OCI-LY7 (cell line): ENCODE data around the gene A2M. TPM values are rescaled to one million over a fixed set of nuclear protein-coding genes. Genes with fewer than 3 reads are reported as not detected.

Source experiments
- BruUV-seq: library from RNA; stranded (reverse); fragments of 400-500 nt; replicated peaks from 2 replicates; lab custom pipeline; 2021; lab: Mats Ljungman, UMichigan
- CTCF ChIA-PET: fragments of 300-600 bp; sonication (Branson Sonifier 250); formaldehyde crosslinking; loops from one replicate; lab custom pipeline; 2022; ENCODE audit warnings: antibody characterized with exemption; ENCODE audit not compliant: unreplicated experiment; lab: Charles Lee
- POLR2A ChIA-PET: fragments of 300-600 bp; sonication (Branson Sonifier 250); formaldehyde crosslinking; loops from one replicate; lab custom pipeline; 2022; ENCODE audit warnings: antibody characterized with exemption; lab: Charles Lee
- DNase-seq: peaks from one replicate; pipeline ENCODE4 v3.0.0-alpha.2; 2015; ENCODE audit warnings: low spot score
- H2AFZ ChIP-seq: fragments of 200-600 bp; sonication (generic), shearing (Covaris generic); 2 replicates; pipeline ENCODE4 v1.6.1; 2014; ENCODE audit warnings: mild to moderate bottlenecking, antibody characterized with exemption, low read length, moderate library complexity
- H3K27ac ChIP-seq: fragments of 200-600 bp; sonication (generic); 2 replicates; pipeline ENCODE4 v1.5.1; 2014; ENCODE audit warnings: mixed run types, low read depth, mild to moderate bottlenecking, moderate library complexity, low read length, inconsistent platforms; ENCODE audit not compliant: poor library complexity, severe bottlenecking
- H3K36me3 ChIP-seq: fragments of 200-600 bp; sonication (generic); 2 replicates; pipeline ENCODE4 v1.6.1; 2014; ENCODE audit warnings: mild to moderate bottlenecking, antibody characterized with exemption, low read length, moderate library complexity, mixed read lengths; ENCODE audit not compliant: insufficient read depth
- H3K4me1 ChIP-seq: fragments of 200-600 bp; sonication (generic); 2 replicates; pipeline ENCODE4 v1.5.1; 2014; ENCODE audit warnings: mild to moderate bottlenecking, low read length; ENCODE audit not compliant: insufficient read depth, poor library complexity, severe bottlenecking
- H3K4me2 ChIP-seq: fragments of 200-600 bp; sonication (generic); 2 replicates; pipeline ENCODE4 v1.6.1; 2014; ENCODE audit warnings: mild to moderate bottlenecking, low read length
- H3K4me3 ChIP-seq: fragments of 200-600 bp; sonication (generic); 2 replicates; pipeline ENCODE4 v1.5.1; 2014; ENCODE audit warnings: mild to moderate bottlenecking, low read depth, low read length; ENCODE audit not compliant: poor library complexity, severe bottlenecking
- H3K79me2 ChIP-seq: fragments of 200-600 bp; sonication (generic); 2 replicates; pipeline ENCODE4 v1.6.1; 2016; ENCODE audit warnings: low read depth, mild to moderate bottlenecking, low read length, moderate library complexity, mixed read lengths; ENCODE audit not compliant: insufficient read depth
- H3K9me2 ChIP-seq: fragments of 200-600 bp; sonication (generic); 2 replicates; pipeline ENCODE4 v1.6.1; 2016; ENCODE audit warnings: mild to moderate bottlenecking, low read length, mixed read lengths; ENCODE audit not compliant: insufficient read depth
- H3K9me3 ChIP-seq: fragments of 200-600 bp; sonication (generic); 2 replicates; pipeline ENCODE4 v1.6.1; 2014; ENCODE audit warnings: mild to moderate bottlenecking, mixed run types, low read length, mixed read lengths
- H4K20me1 ChIP-seq: fragments of 200-600 bp; sonication (generic); 2 replicates; pipeline ENCODE4 v1.6.1; 2014; ENCODE audit warnings: mild to moderate bottlenecking, antibody characterized with exemption, low read length, moderate library complexity, mixed read lengths; ENCODE audit not compliant: insufficient read depth
- EZH2phosphoT487 ChIP-seq: fragments of 200-600 bp; sonication (generic); IDR thresholded peaks from 2 replicates; pipeline ENCODE4 v1.6.1; 2018; ENCODE audit warnings: low read depth, borderline replicate concordance, mild to moderate bottlenecking, mixed run types, antibody characterized with exemption, low read length, moderate library complexity, mixed read lengths
- intact Hi-C: fragments of 100-400 bp; cut with micrococcal nuclease; formaldehyde crosslinking; loops from one replicate; pipeline ENCODE4 v1.10.0; 2022; ENCODE audit not compliant: unreplicated experiment
- total RNA-seq, 2 experiments: library from RNA; depleted of rRNA in 1 of 2; stranded (reverse); fragments of >200 nt in 1 of 2; shearing (Covaris generic) in 1 of 2; gene quantifications; 2 replicates each; pipeline ENCODE4 v1.2.3, GENCODE V29; 2014 to 2022
- TF ChIP-seq, protein P1 (sequence below): fragments of 200-600 bp; sonication (generic); conservative IDR thresholded peaks from 2 replicates; pipeline ENCODE4 v1.5.1; 2014; ENCODE audit warnings: mild to moderate bottlenecking, antibody characterized with exemption, low read length, moderate library complexity, mixed read lengths

The A2M gene
- total RNA-seq, 2 experiments from 2014 or later = not detected

DNA sequence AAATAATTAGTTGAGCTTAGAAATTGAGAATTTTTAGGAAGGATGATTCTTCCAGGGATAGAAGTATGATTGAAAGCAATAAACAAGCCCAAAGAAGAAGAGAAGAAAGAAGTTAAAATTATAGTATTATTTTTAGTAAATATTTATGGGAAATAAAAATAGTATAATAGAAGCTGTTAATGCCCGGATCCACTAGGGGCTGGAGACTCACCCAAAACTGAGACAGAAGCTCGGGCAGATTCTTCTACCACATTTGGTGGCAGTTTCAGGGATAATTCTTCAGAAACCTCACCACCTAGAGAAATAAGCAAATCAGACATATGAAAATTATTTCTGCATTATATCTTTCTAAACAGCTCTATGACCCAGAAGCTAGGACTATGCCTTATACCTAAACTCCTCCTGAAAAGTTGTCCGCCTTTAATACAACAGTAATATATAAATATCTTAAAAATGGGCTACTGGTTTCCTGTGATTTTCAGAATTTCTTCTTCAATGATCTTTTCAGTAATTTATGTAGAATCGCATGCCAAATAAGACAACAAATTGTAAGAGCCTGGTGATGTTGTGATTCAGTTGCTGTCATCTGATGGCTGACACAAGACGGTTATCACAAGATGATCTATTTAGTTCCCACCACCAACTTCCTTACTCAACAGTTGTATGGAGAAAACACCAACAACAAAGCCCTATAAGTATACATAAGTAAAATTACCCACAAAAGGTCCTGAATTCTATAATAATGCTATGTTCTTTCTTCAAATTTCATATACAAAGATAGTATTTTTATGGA lies 35.6 kb downstream of the A2M start:
- no peaks in the 10 kb centered on the region for H3K4me1 ChIP-seq
- no peaks in the 10 kb centered on the region for H3K36me3 ChIP-seq
- H4K20me1 ChIP-seq = no peaks in the 10 kb centered on the region
- 0 out of 2 replicates have a peak, but pooled peaks cover 7% of the 10 kb centered on the region for H3K9me3 ChIP-seq
- no peak overlapping the region for H3K4me3 ChIP-seq
- H3K4me2 ChIP-seq = no peak overlapping the region
- intact Hi-C loops = loop anchor here (5.0 kb wide), 1 partner anchor 58 kb away; no protein-coding TSS in a partner anchor
- H3K9me2 ChIP-seq = no peaks in the 10 kb centered on the region
- DNase-seq = no peak
- H2AFZ ChIP-seq = no peak overlapping the region
- ChIA-PET POLR2A (no interaction called here), CTCF (no interaction called here)
- no TSS peak for BruUV-seq
- TF ChIP-seq, protein P1, sequence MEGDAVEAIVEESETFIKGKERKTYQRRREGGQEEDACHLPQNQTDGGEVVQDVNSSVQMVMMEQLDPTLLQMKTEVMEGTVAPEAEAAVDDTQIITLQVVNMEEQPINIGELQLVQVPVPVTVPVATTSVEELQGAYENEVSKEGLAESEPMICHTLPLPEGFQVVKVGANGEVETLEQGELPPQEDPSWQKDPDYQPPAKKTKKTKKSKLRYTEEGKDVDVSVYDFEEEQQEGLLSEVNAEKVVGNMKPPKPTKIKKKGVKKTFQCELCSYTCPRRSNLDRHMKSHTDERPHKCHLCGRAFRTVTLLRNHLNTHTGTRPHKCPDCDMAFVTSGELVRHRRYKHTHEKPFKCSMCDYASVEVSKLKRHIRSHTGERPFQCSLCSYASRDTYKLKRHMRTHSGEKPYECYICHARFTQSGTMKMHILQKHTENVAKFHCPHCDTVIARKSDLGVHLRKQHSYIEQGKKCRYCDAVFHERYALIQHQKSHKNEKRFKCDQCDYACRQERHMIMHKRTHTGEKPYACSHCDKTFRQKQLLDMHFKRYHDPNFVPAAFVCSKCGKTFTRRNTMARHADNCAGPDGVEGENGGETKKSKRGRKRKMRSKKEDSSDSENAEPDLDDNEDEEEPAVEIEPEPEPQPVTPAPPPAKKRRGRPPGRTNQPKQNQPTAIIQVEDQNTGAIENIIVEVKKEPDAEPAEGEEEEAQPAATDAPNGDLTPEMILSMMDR = no peak
- no peak for TF ChIP-seq EZH2phosphoT487
- H3K79me2 ChIP-seq = no peaks in the 10 kb centered on the region
- H3K27ac ChIP-seq = no peak overlapping the region

GRCh38 chr12:9079082-9079481 lies 36.6 kb downstream of the A2M start:
- H3K4me1 ChIP-seq = no peaks in the 10 kb centered on the region
- H3K4me3 ChIP-seq = no peak overlapping the region
- no TSS peak for BruUV-seq
- POLR2A ChIA-PET = interaction anchor here (0.8 kb wide), 1 partner anchor 10 kb away, joined by 3 read pairs; no protein-coding TSS in a partner anchor
- no peaks in the 10 kb centered on the region for H3K36me3 ChIP-seq
- no peak overlapping the region for H3K4me2 ChIP-seq
- TF ChIP-seq, protein P1 = no peak
- TF ChIP-seq EZH2phosphoT487 = no peak
- 0 out of 2 replicates have a peak, but pooled peaks cover under 1% of the 10 kb centered on the region for H3K9me3 ChIP-seq
- H2AFZ ChIP-seq = no peak overlapping the region
- intact Hi-C loops = loop anchor here (5.0 kb wide), 1 partner anchor 57 kb away; no protein-coding TSS in a partner anchor
- H4K20me1 ChIP-seq = no peaks in the 10 kb centered on the region
- CTCF ChIA-PET = no interaction called here
- H3K27ac ChIP-seq = no peak overlapping the region
- DNase-seq = no peak
- no peaks in the 10 kb centered on the region for H3K79me2 ChIP-seq
- no peaks in the 10 kb centered on the region for H3K9me2 ChIP-seq
